Measurements from ENCODE around the gene DNAJC13.

DNA sequence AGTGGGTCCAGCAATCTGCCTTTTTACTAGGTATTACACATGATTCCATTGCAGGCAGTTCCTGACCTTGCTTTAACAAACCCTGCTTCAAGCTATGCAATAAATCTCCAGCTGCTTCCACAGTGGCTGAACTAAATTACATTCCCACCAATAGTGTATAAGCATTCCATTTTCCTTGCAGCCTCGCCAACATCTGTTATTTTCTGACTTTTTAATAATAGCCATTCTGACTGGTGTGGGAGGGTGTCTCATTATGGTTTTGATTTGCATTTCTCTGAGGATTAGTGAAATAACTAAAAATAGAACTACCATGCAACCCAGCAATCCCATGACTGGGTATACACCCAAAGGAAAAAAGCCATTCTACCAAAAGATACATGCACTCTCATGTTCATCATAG, 36.4 kb upstream of the DNAJC13 start:
- TF ChIP-seq POLR2AphosphoS5 (IDR thresholded peaks at IDR 0.05; ENCODE audit: borderline replicate concordance, low read depth, low read length) (no peak), EZH2 (IDR thresholded peaks at IDR 0.05) (no peak)
